Progenitor cell of endocrine pancreas (in vitro differentiated cells): ENCODE measurements around the gene FBXW9. TPM values are rescaled to one million over a fixed set of nuclear protein-coding genes. Genes with fewer than 3 reads are reported as not detected.

ENCODE experiments used
- DNase-seq: peaks from one replicate; pipeline ENCODE4 v3.0.0; 2021; ENCODE audit warnings: low spot score; ENCODE audit not compliant: unreplicated experiment
- H3K27ac Mint-ChIP-seq: 2 replicates; pipeline ENCODE4 v1.8.0; 2021; ENCODE audit warnings: mild to moderate bottlenecking, moderate library complexity, mixed read lengths
- H3K27me3 Mint-ChIP-seq: 2 replicates; pipeline ENCODE4 v1.8.0; 2021; ENCODE audit warnings: mixed read lengths
- H3K36me3 Mint-ChIP-seq: 2 replicates; pipeline ENCODE4 v1.8.0; 2022; ENCODE audit warnings: mixed read lengths; ENCODE audit not compliant: insufficient read depth
- H3K4me1 Mint-ChIP-seq: 2 replicates; pipeline ENCODE4 v1.8.0; 2021; ENCODE audit warnings: low read depth, mixed read lengths
- H3K4me3 Mint-ChIP-seq: 2 replicates; pipeline ENCODE4 v1.8.0; 2021; ENCODE audit warnings: low read depth, mild to moderate bottlenecking, moderate library complexity, mixed read lengths
- H3K9me3 Mint-ChIP-seq: 2 replicates; pipeline ENCODE4 v1.8.0; 2021; ENCODE audit warnings: low read depth, mixed read lengths
- total RNA-seq: library from RNA; stranded (reverse); gene quantifications from 2 replicates; pipeline ENCODE4 v1.2.1, GENCODE V29; 2021
- TF ChIP-seq, protein P1 (sequence below): fragments of 200-600 bp; sonication (generic); IDR thresholded peaks from one replicate; pipeline ENCODE4 v1.5.0; 2021; ENCODE audit warnings: antibody characterized with exemption, mild to moderate bottlenecking; ENCODE audit not compliant: unreplicated experiment

Gene FBXW9
- total RNA-seq, 1 donor from 2014 or later: 15.1 TPM

- no peaks in the 10 kb centered on the region for H3K9me3 Mint-ChIP-seq
- H3K27ac Mint-ChIP-seq: no peak overlapping the region
- TF ChIP-seq, protein P1, sequence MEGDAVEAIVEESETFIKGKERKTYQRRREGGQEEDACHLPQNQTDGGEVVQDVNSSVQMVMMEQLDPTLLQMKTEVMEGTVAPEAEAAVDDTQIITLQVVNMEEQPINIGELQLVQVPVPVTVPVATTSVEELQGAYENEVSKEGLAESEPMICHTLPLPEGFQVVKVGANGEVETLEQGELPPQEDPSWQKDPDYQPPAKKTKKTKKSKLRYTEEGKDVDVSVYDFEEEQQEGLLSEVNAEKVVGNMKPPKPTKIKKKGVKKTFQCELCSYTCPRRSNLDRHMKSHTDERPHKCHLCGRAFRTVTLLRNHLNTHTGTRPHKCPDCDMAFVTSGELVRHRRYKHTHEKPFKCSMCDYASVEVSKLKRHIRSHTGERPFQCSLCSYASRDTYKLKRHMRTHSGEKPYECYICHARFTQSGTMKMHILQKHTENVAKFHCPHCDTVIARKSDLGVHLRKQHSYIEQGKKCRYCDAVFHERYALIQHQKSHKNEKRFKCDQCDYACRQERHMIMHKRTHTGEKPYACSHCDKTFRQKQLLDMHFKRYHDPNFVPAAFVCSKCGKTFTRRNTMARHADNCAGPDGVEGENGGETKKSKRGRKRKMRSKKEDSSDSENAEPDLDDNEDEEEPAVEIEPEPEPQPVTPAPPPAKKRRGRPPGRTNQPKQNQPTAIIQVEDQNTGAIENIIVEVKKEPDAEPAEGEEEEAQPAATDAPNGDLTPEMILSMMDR: no peak
- no peak for DNase-seq
- H3K4me1 Mint-ChIP-seq: peaks cover 2% of the 10 kb centered on the region
- H3K36me3 Mint-ChIP-seq: peaks cover 4% of the 10 kb centered on the region
- peak overlapping the region; percentile 44 for H3K4me3 Mint-ChIP-seq
- no peaks in the 10 kb centered on the region for H3K27me3 Mint-ChIP-seq
Observed at GRCh38 chr19:12695096-12695495, 1.3 kb downstream of the FBXW9 start.

DNA sequence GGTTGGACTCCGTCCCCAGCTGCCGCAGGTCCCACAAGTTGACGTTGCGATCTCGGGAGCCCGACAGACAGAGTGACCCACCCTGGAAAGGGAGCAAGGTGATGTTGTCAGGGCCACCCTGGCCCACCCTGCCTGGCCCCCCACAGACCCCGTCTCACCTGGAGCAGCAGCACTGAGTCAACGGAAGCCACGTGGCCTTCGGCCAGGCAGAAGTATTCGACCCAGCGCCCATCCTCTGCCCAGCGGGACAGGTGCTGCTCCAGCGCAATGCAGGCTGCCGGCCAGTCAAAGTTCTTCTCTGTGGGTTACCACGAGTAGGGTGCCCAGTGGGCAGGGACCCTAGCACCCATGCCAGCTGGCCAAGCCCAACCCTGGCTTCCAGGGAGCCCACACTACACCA lies 1.8 kb downstream of the FBXW9 start:
- H3K27me3 Mint-ChIP-seq: no peaks in the 10 kb centered on the region
- DNase-seq: no peak
- H3K4me3 Mint-ChIP-seq: peak overlapping the region; percentile 44
- TF ChIP-seq, protein P1: no peak
- H3K9me3 Mint-ChIP-seq: no peaks in the 10 kb centered on the region
- H3K4me1 Mint-ChIP-seq: peaks cover 2% of the 10 kb centered on the region
- H3K36me3 Mint-ChIP-seq: peaks cover 4% of the 10 kb centered on the region
- H3K27ac Mint-ChIP-seq: no peak overlapping the region

DNA sequence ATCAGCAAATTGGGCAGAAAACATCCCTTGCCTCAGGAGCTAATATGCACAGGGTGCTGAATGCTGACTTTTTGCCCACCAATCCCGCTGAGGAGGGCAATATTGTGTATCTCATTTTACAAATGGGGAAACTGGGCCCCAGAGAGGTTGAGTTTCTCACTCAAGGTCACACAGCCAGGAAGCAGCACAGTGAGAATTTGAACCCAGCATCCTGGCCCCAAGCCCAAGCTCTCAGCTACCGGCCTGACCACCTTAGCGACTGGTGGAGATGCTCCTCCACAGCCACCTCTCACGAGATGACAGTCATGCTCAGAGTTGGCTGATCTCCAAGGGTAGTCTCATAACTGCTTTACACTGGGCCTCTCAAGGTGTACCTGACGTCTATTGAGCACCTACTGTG lies 3.5 kb downstream of the FBXW9 start:
- TF ChIP-seq, protein P1: no peak
- H3K9me3 Mint-ChIP-seq: no peaks in the 10 kb centered on the region
- H3K36me3 Mint-ChIP-seq: no peaks in the 10 kb centered on the region
- no peak overlapping the region for H3K27ac Mint-ChIP-seq
- H3K4me3 Mint-ChIP-seq: no peak overlapping the region
- no peak for DNase-seq
- peaks cover 2% of the 10 kb centered on the region for H3K4me1 Mint-ChIP-seq
- no peaks in the 10 kb centered on the region for H3K27me3 Mint-ChIP-seq

GRCh38 chr19:12689581-12690216 lies 6.7 kb downstream of the FBXW9 start:
- no peak overlapping the region for H3K27ac Mint-ChIP-seq
- H3K9me3 Mint-ChIP-seq: no peaks in the 10 kb centered on the region
- H3K36me3 Mint-ChIP-seq: no peaks in the 10 kb centered on the region
- TF ChIP-seq, protein P1: no peak
- no peaks in the 10 kb centered on the region for H3K27me3 Mint-ChIP-seq
- H3K4me1 Mint-ChIP-seq: no peaks in the 10 kb centered on the region
- no peak for DNase-seq
- H3K4me3 Mint-ChIP-seq: no peak overlapping the region

DNA sequence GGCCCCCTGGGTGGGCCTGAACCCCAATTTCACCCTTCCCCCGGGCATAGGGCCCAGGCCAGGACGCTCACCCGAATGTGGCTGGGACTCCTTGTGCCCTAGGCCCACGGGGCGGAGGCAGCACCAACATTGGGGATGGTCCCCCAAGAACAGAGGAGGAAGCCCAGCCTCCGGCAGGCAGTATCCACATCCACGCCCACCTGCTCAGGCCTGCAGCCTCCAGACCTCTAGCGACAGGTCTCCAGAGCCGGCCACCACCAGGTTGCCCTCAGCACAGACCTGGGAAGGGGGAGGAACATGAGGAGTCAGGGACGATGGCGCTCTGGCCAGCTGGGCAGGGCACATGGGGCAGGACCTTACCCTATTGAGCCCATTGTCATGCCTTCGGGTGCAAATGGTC lies 7.4 kb downstream of the FBXW9 start:
- Mint-ChIP-seq H3K4me3 (no peak overlapping the region), H3K36me3 (no peaks in the 10 kb centered on the region), H3K27ac (no peak overlapping the region), H3K4me1 (no peaks in the 10 kb centered on the region), H3K27me3 (no peaks in the 10 kb centered on the region), H3K9me3 (no peaks in the 10 kb centered on the region)
- TF ChIP-seq, protein P1: no peak
- DNase-seq: no peak
